Measurements from ENCODE around the gene KRT76.

The KRT76 gene

DNA sequence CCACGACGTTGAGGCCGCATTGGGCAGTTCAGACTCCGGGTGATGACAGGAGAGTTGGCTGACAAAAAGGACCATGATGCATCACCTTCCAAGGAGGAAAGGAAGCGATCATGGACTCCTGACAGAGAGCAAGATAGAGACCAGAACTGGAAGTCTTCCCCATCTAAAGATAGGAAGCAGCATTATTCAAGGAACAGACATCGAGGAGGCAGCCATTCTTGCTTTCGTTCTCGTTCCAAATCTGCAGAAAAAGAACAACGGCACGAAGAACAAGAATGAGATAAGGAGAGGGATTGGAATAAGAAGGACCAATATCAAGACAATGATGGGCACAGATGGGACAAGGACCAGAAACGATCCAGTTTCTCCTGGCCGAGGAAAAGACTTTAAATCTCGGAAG, 46.8 kb downstream of the KRT76 start:
- H3K9me3 ChIP-seq (ENCODE audit: control insufficient read depth, low read depth, low read length): no peaks in the 10 kb centered on the region
- H3K27me3 ChIP-seq (ENCODE audit: control insufficient read depth, insufficient read depth, low read length): peaks cover 3% of the 10 kb centered on the region
- no peaks in the 10 kb centered on the region for H3K4me1 ChIP-seq (ENCODE audit: control insufficient read depth, low read depth, low read length)
- H3K27ac ChIP-seq (ENCODE audit: low read length): no peak overlapping the region
- no peak overlapping the region for H3K4me3 ChIP-seq (ENCODE audit: low read length)
- H3K36me3 ChIP-seq (ENCODE audit: control insufficient read depth, low read depth, low read length): no peaks in the 10 kb centered on the region
- H3K9ac ChIP-seq (ENCODE audit: low read length): no peak overlapping the region

- Histone ChIP-seq H3K9me3 (ENCODE audit: control insufficient read depth, low read depth, low read length) (no peaks in the 10 kb centered on the region), H3K27me3 (ENCODE audit: control insufficient read depth, insufficient read depth, low read length) (peaks cover 3% of the 10 kb centered on the region), H3K9ac (ENCODE audit: low read length) (no peak overlapping the region), H3K4me3 (ENCODE audit: low read length) (no peak overlapping the region), H3K27ac (ENCODE audit: low read length) (no peak overlapping the region), H3K4me1 (ENCODE audit: control insufficient read depth, low read depth, low read length) (no peaks in the 10 kb centered on the region), H3K36me3 (ENCODE audit: control insufficient read depth, low read depth, low read length) (no peaks in the 10 kb centered on the region)
Observed at GRCh38 chr12:52729147-52729546, 48.0 kb downstream of the KRT76 start.

DNA sequence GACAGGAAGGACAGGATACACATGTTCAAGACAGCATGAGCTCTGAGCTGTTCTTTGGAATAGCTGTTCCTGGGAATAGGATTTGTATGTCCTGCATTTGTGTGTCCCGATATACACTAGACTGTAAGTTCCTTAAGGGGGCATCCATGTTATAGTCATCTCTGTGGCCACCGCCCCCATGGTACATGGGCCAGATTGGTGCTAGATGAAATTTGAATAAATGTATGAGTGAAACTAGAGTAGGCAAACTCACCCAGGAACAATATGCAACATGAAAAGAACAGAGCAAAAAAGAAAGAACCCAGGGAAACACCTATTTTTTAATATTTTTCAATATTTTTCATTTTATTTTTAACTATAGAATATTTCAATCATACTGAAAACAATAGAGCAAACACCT, 48.8 kb downstream of the KRT76 start:
- Histone ChIP-seq H3K9ac (ENCODE audit: low read length) (no peak overlapping the region), H3K9me3 (ENCODE audit: control insufficient read depth, low read depth, low read length) (no peaks in the 10 kb centered on the region), H3K27me3 (ENCODE audit: control insufficient read depth, insufficient read depth, low read length) (peaks cover 3% of the 10 kb centered on the region), H3K27ac (ENCODE audit: low read length) (no peak overlapping the region), H3K4me3 (ENCODE audit: low read length) (no peak overlapping the region), H3K36me3 (ENCODE audit: control insufficient read depth, low read depth, low read length) (no peaks in the 10 kb centered on the region), H3K4me1 (ENCODE audit: control insufficient read depth, low read depth, low read length) (no peaks in the 10 kb centered on the region)

DNA sequence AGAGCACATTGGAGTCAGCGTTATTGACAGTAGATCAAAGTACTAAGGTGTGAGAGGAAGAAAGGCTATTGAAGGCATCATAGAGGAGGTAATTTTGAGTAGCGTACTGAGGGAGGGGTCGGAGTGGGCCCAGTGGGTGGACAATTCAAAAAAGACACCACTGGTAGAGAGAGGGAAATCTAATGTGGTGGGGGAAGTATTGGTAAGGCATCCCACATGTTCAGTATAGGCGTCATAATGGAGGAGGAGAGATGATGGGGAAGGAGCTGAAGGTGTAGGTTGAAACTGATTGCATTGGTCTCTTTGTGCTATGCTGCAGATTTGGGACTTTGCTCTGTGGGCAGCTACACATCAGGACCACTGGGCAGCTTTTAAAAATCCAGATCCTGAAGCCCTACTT, 50.1 kb downstream of the KRT76 start:
- Histone ChIP-seq H3K36me3 (ENCODE audit: control insufficient read depth, low read depth, low read length) (no peaks in the 10 kb centered on the region), H3K9me3 (ENCODE audit: control insufficient read depth, low read depth, low read length) (no peaks in the 10 kb centered on the region), H3K27ac (ENCODE audit: low read length) (no peak overlapping the region), H3K4me3 (ENCODE audit: low read length) (no peak overlapping the region), H3K9ac (ENCODE audit: low read length) (no peak overlapping the region), H3K4me1 (ENCODE audit: control insufficient read depth, low read depth, low read length) (no peaks in the 10 kb centered on the region), H3K27me3 (ENCODE audit: control insufficient read depth, insufficient read depth, low read length) (no peaks in the 10 kb centered on the region)

DNA sequence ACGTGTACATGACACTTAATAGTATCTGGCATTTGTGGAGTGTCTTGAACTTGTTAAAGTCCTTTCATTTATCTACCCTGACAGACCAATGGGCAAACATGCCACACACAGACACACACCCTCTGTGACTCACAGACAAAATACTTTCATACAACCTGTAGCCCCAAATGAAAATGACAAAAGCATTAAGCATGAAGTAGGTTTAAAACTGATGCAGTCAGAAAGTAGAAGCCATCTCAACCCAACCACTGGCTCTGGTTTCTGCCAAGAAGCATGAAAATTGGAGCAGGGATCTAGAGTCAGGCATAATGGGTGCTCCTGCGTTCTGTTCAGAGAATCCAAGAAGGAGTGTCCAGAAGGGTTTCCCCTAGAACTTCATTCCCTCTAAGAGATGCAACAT, 50.7 kb downstream of the KRT76 start:
- Histone ChIP-seq H3K9ac (ENCODE audit: low read length) (no peak overlapping the region), H3K4me3 (ENCODE audit: low read length) (no peak overlapping the region), H3K9me3 (ENCODE audit: control insufficient read depth, low read depth, low read length) (no peaks in the 10 kb centered on the region), H3K36me3 (ENCODE audit: control insufficient read depth, low read depth, low read length) (no peaks in the 10 kb centered on the region), H3K27me3 (ENCODE audit: control insufficient read depth, insufficient read depth, low read length) (no peaks in the 10 kb centered on the region), H3K4me1 (ENCODE audit: control insufficient read depth, low read depth, low read length) (no peaks in the 10 kb centered on the region), H3K27ac (ENCODE audit: low read length) (no peak overlapping the region)

GRCh38 chr12:52724384-52724783, 52.8 kb downstream of the KRT76 start:
- Histone ChIP-seq H3K36me3 (ENCODE audit: control insufficient read depth, low read depth, low read length) (no peaks in the 10 kb centered on the region), H3K27me3 (ENCODE audit: control insufficient read depth, insufficient read depth, low read length) (no peaks in the 10 kb centered on the region), H3K4me1 (ENCODE audit: control insufficient read depth, low read depth, low read length) (no peaks in the 10 kb centered on the region), H3K4me3 (ENCODE audit: low read length) (no peak overlapping the region), H3K9me3 (ENCODE audit: control insufficient read depth, low read depth, low read length) (no peaks in the 10 kb centered on the region), H3K9ac (ENCODE audit: low read length) (no peak overlapping the region), H3K27ac (ENCODE audit: low read length) (no peak overlapping the region)

- no peaks in the 10 kb centered on the region for H3K4me1 ChIP-seq (ENCODE audit: control insufficient read depth, low read depth, low read length)
- no peak overlapping the region for H3K4me3 ChIP-seq (ENCODE audit: low read length)
- H3K27me3 ChIP-seq (ENCODE audit: control insufficient read depth, insufficient read depth, low read length): no peaks in the 10 kb centered on the region
Observed at GRCh38 chr12:52722680-52723079, 54.5 kb downstream of the KRT76 start.

GRCh38 chr12:52721838-52722470, 55.2 kb downstream of the KRT76 start:
- Histone ChIP-seq H3K4me1 (ENCODE audit: control insufficient read depth, low read depth, low read length) (no peaks in the 10 kb centered on the region), H3K9ac (ENCODE audit: low read length) (no peak overlapping the region), H3K27me3 (ENCODE audit: control insufficient read depth, insufficient read depth, low read length) (no peaks in the 10 kb centered on the region), H3K36me3 (ENCODE audit: control insufficient read depth, low read depth, low read length) (no peaks in the 10 kb centered on the region), H3K4me3 (ENCODE audit: low read length) (no peak overlapping the region), H3K27ac (ENCODE audit: low read length) (no peak overlapping the region), H3K9me3 (ENCODE audit: control insufficient read depth, low read depth, low read length) (no peaks in the 10 kb centered on the region)

More at GRCh38 chr12:52722680-52723079, 54.5 kb downstream of the KRT76 start:
- Histone ChIP-seq H3K9me3 (ENCODE audit: control insufficient read depth, low read depth, low read length) (no peaks in the 10 kb centered on the region), H3K27ac (ENCODE audit: low read length) (no peak overlapping the region), H3K9ac (ENCODE audit: low read length) (no peak overlapping the region), H3K36me3 (ENCODE audit: control insufficient read depth, low read depth, low read length) (no peaks in the 10 kb centered on the region)

DNA sequence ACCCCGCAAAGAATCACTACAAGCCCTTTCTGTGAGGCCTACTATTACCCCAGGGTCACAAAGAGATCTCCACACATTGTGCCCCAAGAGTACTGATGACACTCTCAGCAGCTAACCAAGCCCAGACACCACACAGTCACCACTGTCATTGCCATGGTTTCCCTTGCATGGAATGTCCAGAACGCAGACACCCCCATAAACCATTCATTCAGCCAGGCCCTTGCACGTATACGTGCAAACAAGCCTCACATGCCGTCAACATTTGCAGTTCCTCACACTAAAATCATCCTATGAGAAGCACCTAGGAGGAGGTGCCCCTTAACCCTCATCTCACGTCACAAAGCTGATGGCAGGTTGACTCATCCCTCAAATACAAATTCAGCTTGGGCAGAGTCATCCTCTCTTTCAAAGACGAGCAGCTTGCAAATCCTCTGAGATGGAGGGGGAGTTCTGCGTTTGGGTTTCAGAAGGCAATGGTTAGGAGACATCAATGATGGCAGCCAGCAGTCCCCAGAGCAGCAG, 56.7 kb downstream of the KRT76 start:
- Histone ChIP-seq H3K27me3 (ENCODE audit: control insufficient read depth, insufficient read depth, low read length) (peaks cover 8% of the 10 kb centered on the region), H3K36me3 (ENCODE audit: control insufficient read depth, low read depth, low read length) (no peaks in the 10 kb centered on the region), H3K9ac (ENCODE audit: low read length) (no peak overlapping the region), H3K9me3 (ENCODE audit: control insufficient read depth, low read depth, low read length) (no peaks in the 10 kb centered on the region), H3K4me1 (ENCODE audit: control insufficient read depth, low read depth, low read length) (no peaks in the 10 kb centered on the region), H3K27ac (ENCODE audit: low read length) (no peak overlapping the region), H3K4me3 (ENCODE audit: low read length) (no peak overlapping the region)

Data from iPS-18a (cell line).